PC-9 (cell line): ENCODE data around the gene MRPL17.

Experiments used
- EZH2 ChIP-seq: fragments of 200-600 bp; sonication (generic); IDR thresholded peaks from 2 replicates; pipeline ENCODE4 v1.8.0; 2017; ENCODE audit warnings: antibody characterized with exemption, low read depth
- TF ChIP-seq, protein P1 (sequence below): fragments of 200-600 bp; sonication (generic); conservative IDR thresholded peaks from 2 replicates; pipeline ENCODE4 v1.6.1; 2017; ENCODE audit warnings: mixed run types, antibody characterized with exemption, mild to moderate bottlenecking, moderate library complexity

- TF ChIP-seq, protein P1, sequence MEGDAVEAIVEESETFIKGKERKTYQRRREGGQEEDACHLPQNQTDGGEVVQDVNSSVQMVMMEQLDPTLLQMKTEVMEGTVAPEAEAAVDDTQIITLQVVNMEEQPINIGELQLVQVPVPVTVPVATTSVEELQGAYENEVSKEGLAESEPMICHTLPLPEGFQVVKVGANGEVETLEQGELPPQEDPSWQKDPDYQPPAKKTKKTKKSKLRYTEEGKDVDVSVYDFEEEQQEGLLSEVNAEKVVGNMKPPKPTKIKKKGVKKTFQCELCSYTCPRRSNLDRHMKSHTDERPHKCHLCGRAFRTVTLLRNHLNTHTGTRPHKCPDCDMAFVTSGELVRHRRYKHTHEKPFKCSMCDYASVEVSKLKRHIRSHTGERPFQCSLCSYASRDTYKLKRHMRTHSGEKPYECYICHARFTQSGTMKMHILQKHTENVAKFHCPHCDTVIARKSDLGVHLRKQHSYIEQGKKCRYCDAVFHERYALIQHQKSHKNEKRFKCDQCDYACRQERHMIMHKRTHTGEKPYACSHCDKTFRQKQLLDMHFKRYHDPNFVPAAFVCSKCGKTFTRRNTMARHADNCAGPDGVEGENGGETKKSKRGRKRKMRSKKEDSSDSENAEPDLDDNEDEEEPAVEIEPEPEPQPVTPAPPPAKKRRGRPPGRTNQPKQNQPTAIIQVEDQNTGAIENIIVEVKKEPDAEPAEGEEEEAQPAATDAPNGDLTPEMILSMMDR, result no peak
- no peak for TF ChIP-seq EZH2
Measured at GRCh38 chr11:6674219-6674597, 8.9 kb downstream of the MRPL17 start.
